ENCODE results near the gene NUP93. TPM values are rescaled to one million over a fixed set of nuclear protein-coding genes. Genes with fewer than 3 reads are reported as not detected.

Gene NUP93
- polyA plus RNA-seq, 1 experiment = 46.4 TPM

DNA sequence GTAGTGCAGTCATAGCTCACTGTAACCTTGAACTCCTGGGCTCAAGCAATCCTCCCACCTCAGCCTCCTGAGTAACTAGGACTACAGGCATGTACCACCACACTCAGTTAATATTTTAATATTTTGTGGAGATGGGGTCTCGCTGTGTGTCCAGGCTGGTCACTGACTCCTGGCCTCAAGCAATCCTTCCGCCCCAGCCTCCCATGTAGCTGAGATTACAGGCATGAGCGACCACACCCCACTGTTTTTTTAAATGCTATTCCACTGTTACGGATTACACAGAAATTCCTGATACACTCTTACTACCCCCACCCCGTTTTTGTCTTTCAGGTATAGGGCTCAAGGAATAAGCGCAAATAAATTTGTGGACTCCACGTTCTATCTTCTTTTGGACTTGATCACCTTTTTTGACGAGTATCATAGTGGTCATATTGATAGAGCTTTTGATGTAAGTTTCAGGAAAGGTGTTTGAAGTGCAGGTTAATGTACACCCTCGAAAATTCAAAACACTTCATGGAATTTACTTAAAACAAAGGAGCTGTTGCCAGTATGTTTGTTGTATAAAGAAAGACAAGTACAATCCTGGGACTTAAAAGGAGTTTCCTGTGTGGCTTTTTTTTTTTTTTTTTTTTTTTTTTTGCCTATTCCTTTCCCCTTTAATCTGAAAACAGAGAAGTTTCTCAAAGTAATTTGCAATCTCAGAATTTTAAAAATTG lies 108.9 kb downstream of the NUP93 start:
- TF ChIP-seq, protein P1, sequence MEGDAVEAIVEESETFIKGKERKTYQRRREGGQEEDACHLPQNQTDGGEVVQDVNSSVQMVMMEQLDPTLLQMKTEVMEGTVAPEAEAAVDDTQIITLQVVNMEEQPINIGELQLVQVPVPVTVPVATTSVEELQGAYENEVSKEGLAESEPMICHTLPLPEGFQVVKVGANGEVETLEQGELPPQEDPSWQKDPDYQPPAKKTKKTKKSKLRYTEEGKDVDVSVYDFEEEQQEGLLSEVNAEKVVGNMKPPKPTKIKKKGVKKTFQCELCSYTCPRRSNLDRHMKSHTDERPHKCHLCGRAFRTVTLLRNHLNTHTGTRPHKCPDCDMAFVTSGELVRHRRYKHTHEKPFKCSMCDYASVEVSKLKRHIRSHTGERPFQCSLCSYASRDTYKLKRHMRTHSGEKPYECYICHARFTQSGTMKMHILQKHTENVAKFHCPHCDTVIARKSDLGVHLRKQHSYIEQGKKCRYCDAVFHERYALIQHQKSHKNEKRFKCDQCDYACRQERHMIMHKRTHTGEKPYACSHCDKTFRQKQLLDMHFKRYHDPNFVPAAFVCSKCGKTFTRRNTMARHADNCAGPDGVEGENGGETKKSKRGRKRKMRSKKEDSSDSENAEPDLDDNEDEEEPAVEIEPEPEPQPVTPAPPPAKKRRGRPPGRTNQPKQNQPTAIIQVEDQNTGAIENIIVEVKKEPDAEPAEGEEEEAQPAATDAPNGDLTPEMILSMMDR (IDR thresholded peaks at IDR 0.05; ENCODE audit: low read depth, low read length) = no peak
- H3K27me3 ChIP-seq (ENCODE audit: control insufficient read depth, insufficient read depth, low read length) = no peaks in the 10 kb centered on the region
- POLR2A ChIA-PET = no interaction called here
- no peak overlapping the region for H3K27ac ChIP-seq (ENCODE audit: low read depth, low read length)
- no peak overlapping the region for H3K4me3 ChIP-seq (ENCODE audit: low read depth, low read length)
- H3K9me3 ChIP-seq (ENCODE audit: control insufficient read depth, insufficient read depth, low read length) = no peaks in the 10 kb centered on the region
- DNase-seq (ENCODE audit: low read depth, low spot score) = no peak
- CTCF ChIA-PET = interaction anchor here (0.6 kb wide), 2 partner anchors 18 to 360 kb away, joined by 3 read pairs; no protein-coding TSS in a partner anchor

- Histone ChIP-seq H3K27ac (ENCODE audit: low read depth, low read length) (no peak overlapping the region), H3K4me3 (ENCODE audit: low read depth, low read length) (no peak overlapping the region), H3K9me3 (ENCODE audit: control insufficient read depth, insufficient read depth, low read length) (no peaks in the 10 kb centered on the region), H3K27me3 (ENCODE audit: control insufficient read depth, insufficient read depth, low read length) (no peaks in the 10 kb centered on the region)
- ChIA-PET POLR2A (no interaction called here), CTCF (no interaction called here)
- TF ChIP-seq, protein P1 (IDR thresholded peaks at IDR 0.05; ENCODE audit: low read depth, low read length) = no peak
- no peak for DNase-seq (ENCODE audit: low read depth, low spot score)
Measured at GRCh38 chr16:56841233-56841632, 111.3 kb downstream of the NUP93 start.

GRCh38 chr16:56841659-56842058 lies 111.7 kb downstream of the NUP93 start:
- no peaks in the 10 kb centered on the region for H3K9me3 ChIP-seq (ENCODE audit: control insufficient read depth, insufficient read depth, low read length)
- ChIA-PET CTCF (interaction anchor here (0.6 kb wide), 1 partner anchor 9 kb away, joined by 3 read pairs; no protein-coding TSS in a partner anchor), POLR2A (interaction anchor here (0.7 kb wide), 1 partner anchor 10 kb away, joined by 6 read pairs; no protein-coding TSS in a partner anchor)
- H3K27me3 ChIP-seq (ENCODE audit: control insufficient read depth, insufficient read depth, low read length) = no peaks in the 10 kb centered on the region
- no peak for DNase-seq (ENCODE audit: low read depth, low spot score)
- no peak overlapping the region for H3K27ac ChIP-seq (ENCODE audit: low read depth, low read length)
- no peak overlapping the region for H3K4me3 ChIP-seq (ENCODE audit: low read depth, low read length)
- TF ChIP-seq, protein P1 (IDR thresholded peaks at IDR 0.05; ENCODE audit: low read depth, low read length) = no peak

DNA sequence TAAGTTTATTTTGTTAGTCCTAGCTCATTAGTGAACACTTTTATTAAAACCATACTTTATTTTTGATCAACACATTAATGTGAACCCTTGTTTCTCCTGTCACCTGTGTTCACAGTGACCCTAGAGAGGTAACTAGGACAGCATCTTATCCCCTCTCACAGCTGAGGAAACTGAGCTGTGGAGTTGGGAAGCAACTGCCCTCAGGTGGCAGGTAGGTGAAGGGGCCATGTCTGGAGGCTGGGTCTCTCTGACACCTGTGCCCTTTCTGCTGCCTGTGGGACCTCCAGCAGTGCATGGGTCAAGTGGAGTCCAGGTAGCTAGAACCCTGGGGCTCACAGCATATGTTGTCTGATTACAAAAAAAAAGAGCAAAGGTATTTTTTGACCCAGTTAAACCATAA lies 112.2 kb downstream of the NUP93 start:
- TF ChIP-seq, protein P1 (IDR thresholded peaks at IDR 0.05; ENCODE audit: low read depth, low read length) = no peak
- ChIA-PET POLR2A (interaction anchor here (0.7 kb wide), 1 partner anchor 9 kb away, joined by 6 read pairs; no protein-coding TSS in a partner anchor), CTCF (interaction anchor here (0.6 kb wide), 1 partner anchor 9 kb away, joined by 3 read pairs; no protein-coding TSS in a partner anchor)
- DNase-seq (ENCODE audit: low read depth, low spot score) = no peak
- H3K4me3 ChIP-seq (ENCODE audit: low read depth, low read length) = no peak overlapping the region
- H3K27me3 ChIP-seq (ENCODE audit: control insufficient read depth, insufficient read depth, low read length) = no peaks in the 10 kb centered on the region
- no peaks in the 10 kb centered on the region for H3K9me3 ChIP-seq (ENCODE audit: control insufficient read depth, insufficient read depth, low read length)
- H3K27ac ChIP-seq (ENCODE audit: low read depth, low read length) = no peak overlapping the region

GRCh38 chr16:56844056-56844455 lies 114.1 kb downstream of the NUP93 start:
- CTCF ChIA-PET = no interaction called here
- Histone ChIP-seq H3K27ac (ENCODE audit: low read depth, low read length) (no peak overlapping the region), H3K27me3 (ENCODE audit: control insufficient read depth, insufficient read depth, low read length) (no peaks in the 10 kb centered on the region), H3K9me3 (ENCODE audit: control insufficient read depth, insufficient read depth, low read length) (no peaks in the 10 kb centered on the region), H3K4me3 (ENCODE audit: low read depth, low read length) (no peak overlapping the region)
- POLR2A ChIA-PET = no interaction called here
- TF ChIP-seq, protein P1 (IDR thresholded peaks at IDR 0.05; ENCODE audit: low read depth, low read length) = no peak
- no peak for DNase-seq (ENCODE audit: low read depth, low spot score)

Measured in AG04450 (cell line).